ENCODE data around the gene RNF186.

GRCh38 chr1:19861034-19861433 is 46.0 kb upstream of the RNF186 start:
- TF ChIP-seq GABPA (IDR thresholded peaks at IDR 0.05; ENCODE audit: low read depth) = no peak
- TF ChIP-seq CTCF (IDR thresholded peaks at IDR 0.05; ENCODE audit: insufficient read depth, low read length) = no peak
- no peak for TF ChIP-seq POLR2AphosphoS5 (IDR thresholded peaks at IDR 0.05; ENCODE audit: low read depth)

All from HL-60 (cell line).